Sciatic nerve (tissue), 2 donors: ENCODE measurements around the gene FAM149A. TPM values are rescaled to one million over a fixed set of nuclear protein-coding genes. Genes with fewer than 3 reads are reported as not detected.

ENCODE experiments used
- ATAC-seq: fragments of 200-7000 bp; cut with Tn5 transposase; one replicate; pipeline ENCODE4 v1.9.1; 2020; ENCODE audit warnings: mild to moderate bottlenecking, moderate library complexity
- DNase-seq: peaks from one replicate; pipeline ENCODE4 v3.0.0-alpha.2; 2020; ENCODE audit warnings: low spot score
- intact Hi-C: fragments of 100-400 bp; cut with DNase I; formaldehyde crosslinking; loops from one replicate; pipeline ENCODE4 v1.14.2; 2022
- total RNA-seq: library from RNA; stranded (reverse); fragmentation: NEBNext Ultra II Directional; extraction: Animal tissue kit (Norgen Biotek cat#: 25700); gene quantifications from one replicate; pipeline ENCODE4 v1.2.1, GENCODE V29; 2021
- donor health status: DM: no; HTN: no; CAD: no.
- donor health status: DM: no; HTN: no; CAD: no.

Gene FAM149A
- total RNA-seq, 1 donor from 2014 or later, result 17.2 TPM

GRCh38 chr4:186102931-186103330 lies 1.6 kb upstream of the FAM149A start:
- DNase-seq, result no peak
- intact Hi-C loops, result no loop called here
- no peak for ATAC-seq

GRCh38 chr4:186104890-186105646 lies 564 bp downstream of the FAM149A start:
- ATAC-seq (peak; percentile 47), DNase-seq (peak; percentile 65)
- intact Hi-C loops, result no loop called here

DNA sequence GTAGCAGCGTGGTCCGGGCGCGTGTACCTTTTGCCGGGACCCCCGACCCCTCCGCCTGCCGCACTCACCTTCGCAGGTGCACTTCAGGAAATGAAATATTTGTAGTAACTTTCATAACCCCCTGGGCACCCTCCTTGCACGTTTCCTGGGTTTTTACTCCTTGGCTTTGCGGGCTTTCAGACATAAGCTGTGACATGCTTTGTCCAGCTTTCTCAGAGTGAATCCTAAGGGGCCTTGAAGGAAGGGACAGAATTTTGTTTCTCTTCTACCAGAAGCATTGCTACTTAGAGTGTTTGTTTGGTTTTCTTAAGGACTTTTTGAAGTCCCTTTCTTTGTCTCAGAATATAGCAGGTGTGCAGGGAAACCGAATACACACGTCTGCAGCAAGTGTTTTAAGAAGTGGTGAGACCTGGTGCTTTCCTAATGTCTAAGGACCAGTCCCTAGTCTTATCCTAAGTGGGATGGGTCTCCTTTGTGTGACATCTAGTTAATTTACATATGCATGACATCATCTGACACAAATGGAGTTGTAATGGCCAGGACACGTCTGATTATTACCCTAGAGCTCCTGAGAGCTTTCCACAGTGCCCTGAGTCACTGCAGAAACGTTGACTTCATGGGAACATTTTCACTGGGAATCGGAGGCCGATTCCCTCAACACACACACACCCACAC lies 1.3 kb downstream of the FAM149A start:
- intact Hi-C loops, result no loop called here
- DNase-seq (no peak), ATAC-seq (no peak)

GRCh38 chr4:186107947-186108346 lies 3.4 kb downstream of the FAM149A start:
- intact Hi-C loops, result no loop called here
- no peak for ATAC-seq
- DNase-seq, result no peak

DNA sequence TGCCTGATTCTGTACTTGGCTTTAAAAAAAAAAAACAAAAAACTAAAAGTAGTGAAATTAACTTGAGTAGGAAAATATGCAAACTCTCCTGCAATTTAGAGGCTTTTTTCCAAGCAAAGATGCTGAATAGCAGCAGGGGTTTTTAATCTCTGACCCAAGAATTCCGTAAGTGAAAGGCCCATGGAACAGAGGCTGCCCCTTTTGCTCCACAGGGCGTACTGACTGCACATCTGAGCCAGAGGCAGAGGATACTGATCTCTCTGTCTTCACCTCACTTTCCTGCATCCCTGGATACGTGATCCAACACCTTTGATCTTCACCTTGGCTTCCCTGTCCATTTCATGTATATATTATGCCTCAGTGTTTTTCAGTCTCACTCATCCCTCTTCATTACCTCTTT lies 3.9 kb downstream of the FAM149A start:
- intact Hi-C loops, result no loop called here
- DNase-seq, result no peak
- no peak for ATAC-seq

GRCh38 chr4:186109245-186109644 lies 4.7 kb downstream of the FAM149A start:
- intact Hi-C loops, result no loop called here
- ATAC-seq (no peak), DNase-seq (no peak)

DNA sequence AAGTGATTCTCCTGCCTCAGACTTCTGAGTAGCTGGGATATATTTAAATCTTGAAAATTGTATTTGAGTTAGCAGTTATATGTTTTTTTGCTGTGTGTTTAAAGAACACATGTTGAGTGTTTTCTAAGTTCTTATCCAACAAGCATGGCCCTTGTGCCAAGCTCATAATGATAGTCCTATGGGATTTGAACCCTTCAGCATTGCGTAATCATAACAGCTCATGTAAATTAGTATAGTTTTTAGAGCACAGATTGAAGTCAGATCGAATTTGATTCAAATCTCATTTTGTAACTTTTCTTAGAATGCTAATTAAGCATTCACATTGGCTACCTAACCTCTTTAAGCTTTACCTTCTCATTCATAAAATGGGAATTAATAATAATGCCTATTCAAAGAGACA lies 12.2 kb downstream of the FAM149A start:
- ATAC-seq, result no peak
- DNase-seq, result no peak
- intact Hi-C loops, result no loop called here

DNA sequence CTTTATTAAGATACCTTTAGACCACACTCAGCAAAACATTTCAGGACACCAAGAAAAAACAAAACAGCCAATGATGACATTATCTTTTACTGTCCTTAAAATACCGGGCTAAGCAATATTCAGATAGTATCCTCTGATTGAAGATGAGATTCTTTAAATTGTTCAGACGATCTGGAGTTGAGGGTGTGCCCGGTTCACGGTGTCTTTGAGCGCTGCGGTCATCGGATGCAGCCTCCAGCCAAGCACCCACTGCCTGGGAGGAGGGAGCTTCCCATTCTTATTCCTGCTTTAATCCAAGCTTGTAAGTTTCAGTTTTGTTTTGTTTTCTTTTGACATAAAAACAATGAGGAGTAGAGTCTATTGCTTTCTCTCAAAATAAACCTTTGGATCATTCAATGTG lies 14.1 kb downstream of the FAM149A start:
- ATAC-seq (peak; percentile 56), DNase-seq (no peak)
- intact Hi-C loops, result no loop called here

DNA sequence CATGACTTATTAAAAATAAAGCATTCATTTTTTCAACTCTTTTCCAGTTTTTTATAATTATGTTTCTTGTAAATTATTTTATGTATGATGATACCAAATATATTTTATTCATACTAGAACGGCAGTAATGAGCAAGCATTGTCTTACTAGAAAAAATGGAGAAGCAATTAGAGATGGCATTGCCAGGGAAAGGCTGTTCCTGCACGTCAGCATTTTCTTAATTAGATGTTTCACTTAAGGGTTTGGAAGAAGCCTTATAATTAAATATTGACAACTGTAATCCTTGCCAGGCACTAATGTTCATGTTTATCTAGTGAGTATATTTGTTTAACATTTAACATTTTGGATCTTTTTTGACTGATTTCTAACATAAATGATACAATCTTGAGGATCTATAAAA lies 16.6 kb downstream of the FAM149A start:
- no peak for ATAC-seq
- no peak for DNase-seq
- intact Hi-C loops, result no loop called here

DNA sequence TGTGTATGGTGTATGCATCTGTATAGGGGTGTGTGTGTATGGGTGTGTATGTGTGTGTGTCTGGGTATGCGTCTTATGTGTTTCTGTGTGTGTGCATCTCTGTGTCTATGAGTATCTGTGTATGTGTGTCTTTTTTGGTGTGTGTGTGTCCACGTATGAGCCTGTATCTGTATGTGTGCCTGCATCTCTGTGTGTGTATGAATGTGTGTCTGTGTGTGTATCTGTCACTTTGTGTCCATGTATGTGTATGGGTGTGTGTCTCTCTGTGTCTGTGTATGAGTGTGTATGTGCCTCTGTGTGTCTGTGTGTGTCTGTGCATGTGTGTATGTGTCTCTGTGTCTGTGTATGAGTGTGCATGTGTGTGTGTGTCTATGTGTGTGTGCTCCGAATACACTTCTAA lies 24.3 kb downstream of the FAM149A start:
- no peak for DNase-seq
- no peak for ATAC-seq
- intact Hi-C loops, result no loop called here

DNA sequence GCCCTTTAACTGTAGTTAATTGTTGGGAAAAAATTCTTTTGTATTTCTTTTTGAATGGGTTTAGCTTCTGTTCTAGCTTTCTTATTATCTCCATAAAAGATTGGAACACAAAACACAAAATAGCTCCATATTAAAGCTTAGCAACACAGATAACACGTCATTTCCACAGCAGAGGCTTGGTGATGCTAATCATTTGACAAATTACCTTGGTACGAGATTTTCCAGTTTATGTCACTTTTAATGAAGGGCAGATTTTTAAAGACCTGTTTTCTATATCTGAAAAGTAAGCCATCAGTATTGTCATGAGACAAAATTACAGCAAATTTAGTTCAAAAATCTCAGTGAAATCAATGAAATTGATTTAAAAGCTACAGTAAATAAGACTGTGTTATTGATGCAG lies 27.4 kb downstream of the FAM149A start:
- ATAC-seq (no peak), DNase-seq (no peak)
- intact Hi-C loops, result no loop called here

DNA sequence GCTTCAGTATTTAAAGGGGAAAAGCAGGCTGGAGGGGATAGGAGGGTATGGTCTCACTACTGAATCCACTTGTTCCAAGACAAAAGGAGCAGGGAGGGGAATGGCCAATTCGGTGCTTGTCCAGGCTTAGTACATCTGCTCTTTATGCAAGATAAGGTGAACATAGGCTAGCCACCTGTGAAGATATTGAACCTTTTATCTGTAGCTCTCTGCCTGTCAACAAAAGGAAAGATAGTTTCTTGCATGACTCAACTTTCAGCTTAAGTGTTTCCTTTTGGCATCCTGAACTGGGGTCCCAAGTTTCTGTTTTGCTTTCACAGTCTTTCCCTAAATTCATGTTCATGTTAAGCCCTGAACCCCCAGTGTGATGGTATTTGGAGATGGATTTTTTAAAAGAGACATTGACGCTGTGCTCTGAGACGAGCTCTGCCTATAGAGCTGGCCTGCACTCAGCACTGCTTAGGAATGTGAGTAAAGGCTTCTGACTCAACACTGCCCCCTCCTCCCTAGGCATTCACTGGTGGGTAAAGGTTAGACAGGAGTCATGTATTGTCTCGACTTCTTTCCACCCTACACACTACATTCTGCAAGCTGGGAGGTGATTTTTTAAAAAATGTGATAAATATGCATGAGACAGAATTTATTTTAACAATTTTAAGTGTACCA lies 28.2 kb downstream of the FAM149A start:
- DNase-seq (no peak), ATAC-seq (no peak)
- intact Hi-C loops, result no loop called here

DNA sequence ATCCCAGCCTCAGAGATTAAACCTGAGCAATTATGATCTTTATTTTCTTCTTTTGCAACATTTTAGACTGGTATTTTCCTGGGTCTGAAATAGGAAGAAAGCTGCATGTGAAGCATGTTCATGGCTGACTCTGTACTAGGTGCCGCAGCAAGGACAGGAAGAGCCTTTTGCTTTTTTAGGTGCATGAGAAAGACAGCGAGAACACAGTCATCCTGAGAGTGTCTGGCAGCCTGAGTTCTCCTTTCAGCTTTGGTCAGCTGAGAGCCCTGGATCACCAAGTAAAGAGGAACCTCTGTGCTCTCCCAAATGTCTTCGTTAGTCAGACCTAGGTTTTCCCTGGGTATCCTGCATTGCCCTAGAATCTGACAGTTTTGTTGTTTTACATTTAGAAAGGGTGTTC lies 29.8 kb downstream of the FAM149A start:
- ATAC-seq (peak; percentile 67), DNase-seq (no peak)
- intact Hi-C loops, result no loop called here

DNA sequence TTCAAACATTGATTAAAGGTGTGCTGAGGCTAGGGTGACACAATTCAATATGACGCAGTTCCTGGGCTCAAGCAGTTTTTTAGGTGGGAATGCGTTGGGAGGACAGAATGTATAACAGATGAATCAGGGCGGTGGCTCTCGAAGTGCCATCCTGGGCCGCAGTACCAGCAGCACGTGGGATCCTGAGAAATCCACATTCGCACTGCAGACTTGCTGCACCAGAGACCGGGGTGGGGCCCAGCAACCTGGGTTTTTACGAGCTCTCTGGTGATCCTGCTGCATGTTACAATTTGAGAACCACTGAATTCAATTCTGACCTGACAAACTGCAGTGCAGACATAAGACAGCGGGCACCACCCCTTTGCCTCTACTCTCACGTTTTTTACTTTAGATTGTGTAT lies 30.4 kb downstream of the FAM149A start:
- DNase-seq (no peak), ATAC-seq (no peak)
- intact Hi-C loops, result no loop called here

GRCh38 chr4:186137196-186137794 lies 32.8 kb downstream of the FAM149A start:
- peak; percentile 31 for ATAC-seq

GRCh38 chr4:186144198-186144945 lies 39.9 kb downstream of the FAM149A start:
- DNase-seq (peak; percentile 83), ATAC-seq (peak; percentile 75)
- intact Hi-C loops, result no loop called here

More at GRCh38 chr4:186137196-186137794, 32.8 kb downstream of the FAM149A start:
- no peak for DNase-seq
- intact Hi-C loops, result no loop called here

DNA sequence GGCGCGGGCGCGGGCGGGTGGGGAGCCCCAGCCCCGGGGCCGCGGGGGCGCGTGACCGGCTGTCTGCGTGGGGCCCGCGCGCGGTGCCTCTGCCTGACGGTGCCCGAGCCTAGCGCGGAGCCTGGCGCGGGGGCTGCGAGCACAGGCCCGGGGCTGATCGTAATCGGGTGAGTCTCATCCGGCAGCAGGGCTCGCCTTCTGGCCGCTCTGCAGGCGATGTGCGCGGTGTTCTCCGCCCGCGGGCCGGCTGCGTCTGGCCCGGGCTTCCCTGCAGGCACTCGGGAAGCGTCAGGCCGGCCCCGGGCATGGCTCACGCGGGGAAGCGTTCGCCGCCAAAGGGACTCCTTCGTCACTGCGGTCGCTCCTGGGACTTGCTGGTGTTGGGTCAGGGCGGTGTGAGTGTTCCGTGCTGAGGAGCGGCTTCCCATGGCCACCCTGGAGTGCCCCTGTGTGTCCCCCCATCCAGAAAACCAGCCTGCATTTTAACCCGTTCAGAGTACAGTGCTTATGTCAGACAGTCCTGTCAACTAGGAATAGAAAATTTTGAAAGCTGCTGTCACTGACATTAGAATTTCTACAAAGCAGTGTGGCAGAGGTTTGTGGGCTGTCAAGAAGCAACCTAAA lies 40.6 kb downstream of the FAM149A start:
- ATAC-seq (peak; percentile 74), DNase-seq (peak; percentile 73)
- intact Hi-C loops, result no loop called here

DNA sequence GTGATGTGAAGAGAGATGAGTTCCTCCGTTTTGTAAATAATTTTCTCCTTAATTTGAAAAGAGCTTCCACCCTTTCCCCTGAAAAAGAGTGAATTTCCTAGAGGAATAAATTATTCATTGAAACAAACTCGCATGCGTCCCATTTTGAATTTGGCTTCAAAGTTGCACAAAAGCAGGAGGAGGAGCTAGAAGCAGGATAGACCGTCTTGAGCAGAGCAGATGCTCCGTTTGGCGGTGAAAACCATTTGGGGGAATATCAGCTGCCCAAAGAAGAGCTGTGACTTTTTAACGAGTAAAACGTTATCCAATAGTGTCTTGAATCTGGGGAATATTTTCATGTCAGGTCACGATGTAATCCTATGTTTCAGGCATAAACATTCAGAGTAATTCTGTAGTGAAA lies 42.0 kb downstream of the FAM149A start:
- ATAC-seq (no peak), DNase-seq (no peak)
- intact Hi-C loops, result no loop called here
